CD14-positive monocyte (primary cell): ENCODE measurements around the gene ARPC5L. TPM values are rescaled to one million over a fixed set of nuclear protein-coding genes. Genes with fewer than 3 reads are reported as not detected.

Source experiments
- DNase-seq, 3 donors: peaks; one replicate each; pipeline ENCODE4 v3.0.0-alpha.2; 2011 to 2022
- H2AFZ ChIP-seq: 2 replicates; pipeline ENCODE4 v1.6.0; 2012; ENCODE audit warnings: mild to moderate bottlenecking, low read depth, low read length, inconsistent platforms; ENCODE audit not compliant: insufficient read depth, poor library complexity, severe bottlenecking
- H3K27ac ChIP-seq, 2 donors: 1 replicate in 1 of 2; 2 replicates in 1 of 2; pipeline ENCODE4 v1.5.1; 2012 to 2013; ENCODE audit warnings: low read length in 2 of 2, control low read depth in 1 of 2, inconsistent platforms in 1 of 2, low read depth in 1 of 2, mild to moderate bottlenecking in 1 of 2
- H3K27me3 ChIP-seq, 2 donors: one replicate each; pipeline versions ENCODE4 v1.6.0 to v1.6.1; 2011 to 2013; ENCODE audit warnings: low read length in 2 of 2; ENCODE audit not compliant: control insufficient read depth in 2 of 2, insufficient read depth in 2 of 2
- H3K36me3 ChIP-seq, 2 donors: replicated peaks in 1 of 2; 1 replicate in 1 of 2; 2 replicates in 1 of 2; pipeline versions ENCODE4 v1.5.1 to v1.6.1; 2012 to 2013; ENCODE audit warnings: low read length in 2 of 2, control low read depth in 1 of 2, inconsistent platforms in 1 of 2, mild to moderate bottlenecking in 1 of 2; ENCODE audit not compliant: insufficient read depth in 2 of 2, control insufficient read depth in 1 of 2
- H3K4me1 ChIP-seq, 2 donors: 1 replicate in 1 of 2; 2 replicates in 1 of 2; pipeline versions ENCODE4 v1.5.1 to v1.6.1; 2012 to 2013; ENCODE audit warnings: low read length in 2 of 2, control low read depth in 1 of 2, inconsistent platforms in 1 of 2, mild to moderate bottlenecking in 1 of 2, moderate library complexity in 1 of 2; ENCODE audit not compliant: insufficient read depth in 2 of 2, control insufficient read depth in 1 of 2
- H3K4me2 ChIP-seq: replicated peaks from 2 replicates; pipeline ENCODE3; 2012; ENCODE audit warnings: low read length, moderate library complexity, mild to moderate bottlenecking; ENCODE audit not compliant: poor library complexity, severe bottlenecking; ENCODE audit errors: extremely low read depth
- H3K4me3 ChIP-seq, 3 experiments: fragments of 200-600 bp in 1 of 3; sonication (generic) in 1 of 3; replicated peaks in 1 of 3; 1 replicate in 2 of 3; 2 replicates in 1 of 3; pipeline ENCODE4 v1.5.1; 2011 to 2013; ENCODE audit warnings: low read length in 3 of 3, mild to moderate bottlenecking in 3 of 3, control low read depth in 2 of 3, low read depth in 2 of 3, inconsistent platforms in 1 of 3, moderate library complexity in 1 of 3
- H3K79me2 ChIP-seq: 2 replicates; pipeline ENCODE4 v1.6.0; 2012; ENCODE audit warnings: mild to moderate bottlenecking, control low read depth, inconsistent platforms, low read length, moderate library complexity; ENCODE audit not compliant: insufficient read depth
- H3K9ac ChIP-seq: 2 replicates; pipeline ENCODE4 v1.6.0; 2017; ENCODE audit warnings: low read length, mild to moderate bottlenecking; ENCODE audit not compliant: insufficient read depth, poor library complexity, severe bottlenecking
- H3K9me3 ChIP-seq, 2 donors: replicated peaks in 1 of 2; 1 replicate in 1 of 2; 2 replicates in 1 of 2; pipeline versions ENCODE4 v1.5.1 to v1.6.1; 2012 to 2013; ENCODE audit warnings: low read length in 2 of 2, control low read depth in 1 of 2; ENCODE audit not compliant: control insufficient read depth in 1 of 2, insufficient read depth in 1 of 2
- H4K20me1 ChIP-seq: 2 replicates; pipeline ENCODE4 v1.6.0; 2012; ENCODE audit warnings: mild to moderate bottlenecking, low read length, control low read depth, moderate library complexity; ENCODE audit not compliant: insufficient read depth
- H3K27ac Mint-ChIP-seq, 7 donors: one replicate each; pipeline ENCODE4 v1.8.0; 2020; ENCODE audit warnings: mild to moderate bottlenecking in 7 of 7, mixed read lengths in 7 of 7, moderate library complexity in 6 of 7, inconsistent platforms in 2 of 7
- H3K27me3 Mint-ChIP-seq, 3 donors: one replicate each; pipeline ENCODE4 v1.8.0; 2021 to 2022; ENCODE audit warnings: low read depth in 3 of 3, mild to moderate bottlenecking in 3 of 3, mixed read lengths in 3 of 3, moderate library complexity in 3 of 3, inconsistent platforms in 1 of 3
- H3K36me3 Mint-ChIP-seq, 2 donors: one replicate each; pipeline ENCODE4 v1.8.0; 2020; ENCODE audit warnings: mixed read lengths in 2 of 2, inconsistent platforms in 1 of 2, mild to moderate bottlenecking in 1 of 2
- H3K4me1 Mint-ChIP-seq: one replicate; pipeline ENCODE4 v1.8.0; 2020; ENCODE audit warnings: mild to moderate bottlenecking, mixed read lengths
- H3K4me3 Mint-ChIP-seq, 2 donors: one replicate each; pipeline ENCODE4 v1.8.0; 2020; ENCODE audit warnings: mild to moderate bottlenecking in 2 of 2, mixed read lengths in 2 of 2, moderate library complexity in 1 of 2
- H3K9me3 Mint-ChIP-seq, 7 donors: one replicate each; pipeline ENCODE4 v1.8.0; 2020 to 2022; ENCODE audit warnings: mixed read lengths in 7 of 7, mild to moderate bottlenecking in 6 of 7, moderate library complexity in 6 of 7, inconsistent platforms in 2 of 7
- WGBS: methylation state at CpG from one replicate; pipeline ENCODE4 v1.1.5; 2013; ENCODE audit warnings: missing lambda C conversion rate; ENCODE audit not compliant: insufficient coverage; 5-methylcytosine and 5-hydroxymethylcytosine counted together
- intact Hi-C, 2 donors: fragments of 100-400 bp; cut with micrococcal nuclease; formaldehyde crosslinking; loops; one replicate each; pipeline versions ENCODE4 v1.15.0 to v1.15.1; 2023
- polyA plus RNA-seq, 3 donors: library from polyadenylated mRNA; depleted of rRNA in 1 of 3; unstranded in 2 of 3; stranded (reverse) in 1 of 3; fragments of 300-500 nt in 2 of 3; fragments of >200 nt in 1 of 3; fragmentation: Illumina TruSeq in 2 of 3; gene quantifications; 1 replicate in 2 of 3; 2 replicates in 1 of 3; pipeline ENCODE4 v1.2.3, GENCODE V29; 2012 to 2021
- TF ChIP-seq, protein P1 (sequence below): fragments of 200-600 bp; IDR thresholded peaks from one replicate; pipeline ENCODE4 v1.8.0; 2022; ENCODE audit warnings: antibody characterized with exemption, mild to moderate bottlenecking

Gene ARPC5L
- polyA plus RNA-seq, 3 donors: 16.0 to 35.2 (median 20.7) TPM

DNA sequence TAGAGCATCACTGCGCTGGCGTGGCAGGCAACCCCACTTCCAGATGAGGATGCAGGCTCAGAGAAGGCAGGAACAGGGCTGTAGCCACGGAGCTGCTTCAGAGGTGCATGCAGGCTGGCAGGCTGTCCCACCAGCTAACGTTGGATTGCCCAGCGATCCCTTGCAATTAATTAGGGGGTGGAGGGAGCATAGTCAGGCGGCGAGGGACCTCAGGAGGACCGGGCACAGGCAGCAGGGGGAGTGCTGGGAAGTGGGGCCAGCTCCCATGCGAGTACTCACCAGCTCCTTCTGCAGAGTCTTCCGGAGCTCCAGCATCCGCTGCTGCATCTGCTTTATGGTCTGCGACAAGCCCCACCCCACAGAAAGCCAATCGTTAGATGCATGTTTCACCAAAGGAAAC is 20.3 kb downstream of the ARPC5L start:
- intact Hi-C loops: no loop called here
- H3K27ac Mint-ChIP-seq: no peak overlapping the region
- Histone ChIP-seq H4K20me1 (peaks cover 9% of the 10 kb centered on the region), H3K27me3 (no peaks in the 10 kb centered on the region), H3K36me3 (peaks cover 78 to 99% of the 10 kb centered on the region in 2 donors), H3K9ac (no peak overlapping the region), H3K9me3 (no peaks in the 10 kb centered on the region), H3K79me2 (no peaks in the 10 kb centered on the region), H3K27ac (no peak overlapping the region), H2AFZ (no peak overlapping the region), H3K4me2 (no peak overlapping the region), H3K4me1 (no peaks in the 10 kb centered on the region), H3K4me3 (no peak overlapping the region)
- 88% methylated on average over 8 of the region's 13 CpGs for WGBS
- TF ChIP-seq, protein P1, sequence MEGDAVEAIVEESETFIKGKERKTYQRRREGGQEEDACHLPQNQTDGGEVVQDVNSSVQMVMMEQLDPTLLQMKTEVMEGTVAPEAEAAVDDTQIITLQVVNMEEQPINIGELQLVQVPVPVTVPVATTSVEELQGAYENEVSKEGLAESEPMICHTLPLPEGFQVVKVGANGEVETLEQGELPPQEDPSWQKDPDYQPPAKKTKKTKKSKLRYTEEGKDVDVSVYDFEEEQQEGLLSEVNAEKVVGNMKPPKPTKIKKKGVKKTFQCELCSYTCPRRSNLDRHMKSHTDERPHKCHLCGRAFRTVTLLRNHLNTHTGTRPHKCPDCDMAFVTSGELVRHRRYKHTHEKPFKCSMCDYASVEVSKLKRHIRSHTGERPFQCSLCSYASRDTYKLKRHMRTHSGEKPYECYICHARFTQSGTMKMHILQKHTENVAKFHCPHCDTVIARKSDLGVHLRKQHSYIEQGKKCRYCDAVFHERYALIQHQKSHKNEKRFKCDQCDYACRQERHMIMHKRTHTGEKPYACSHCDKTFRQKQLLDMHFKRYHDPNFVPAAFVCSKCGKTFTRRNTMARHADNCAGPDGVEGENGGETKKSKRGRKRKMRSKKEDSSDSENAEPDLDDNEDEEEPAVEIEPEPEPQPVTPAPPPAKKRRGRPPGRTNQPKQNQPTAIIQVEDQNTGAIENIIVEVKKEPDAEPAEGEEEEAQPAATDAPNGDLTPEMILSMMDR: no peak
- no peak overlapping the region for H3K4me3 Mint-ChIP-seq
- H3K27me3 Mint-ChIP-seq: peaks cover 0 to 1% (median 0%) of the 10 kb centered on the region in 3 donors
- no peaks in the 10 kb centered on the region for H3K4me1 Mint-ChIP-seq
- H3K36me3 Mint-ChIP-seq: peaks cover 85 to 95% of the 10 kb centered on the region in 2 donors
- H3K9me3 Mint-ChIP-seq: no peaks in the 10 kb centered on the region
- DNase-seq: no peak

DNA sequence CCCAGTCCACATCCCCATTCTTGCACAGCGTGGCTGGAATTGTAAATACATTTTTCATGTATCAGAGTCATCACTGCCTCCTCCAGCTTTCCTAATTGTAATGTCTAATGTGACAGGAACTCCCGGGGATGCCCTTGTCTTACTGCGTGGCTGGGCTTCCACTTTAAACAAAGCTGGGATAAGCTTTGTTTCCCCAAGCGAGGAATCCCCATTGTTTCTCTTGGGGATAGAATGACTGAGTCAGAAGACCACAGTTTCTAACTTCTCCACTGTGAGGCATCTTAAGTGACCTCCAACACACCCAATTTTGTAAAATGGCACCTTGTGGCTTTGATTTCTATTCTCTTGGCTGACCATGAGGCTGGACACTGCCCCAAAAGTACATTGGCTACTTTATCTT is 22.4 kb downstream of the ARPC5L start:
- no peak overlapping the region for H3K4me3 Mint-ChIP-seq
- no peaks in the 10 kb centered on the region for H3K27me3 Mint-ChIP-seq
- DNase-seq: no peak
- H3K9me3 Mint-ChIP-seq: peaks cover 0 to 3% (median 0%) of the 10 kb centered on the region in 7 donors
- H4K20me1 ChIP-seq: no peaks in the 10 kb centered on the region
- H2AFZ ChIP-seq: no peak overlapping the region
- 100% methylated on average over 1 of the region's 4 CpGs for WGBS
- intact Hi-C loops: no loop called here
- peaks cover 78 to 98% of the 10 kb centered on the region in 2 donors for H3K36me3 ChIP-seq
- H3K4me1 Mint-ChIP-seq: no peaks in the 10 kb centered on the region
- H3K79me2 ChIP-seq: no peaks in the 10 kb centered on the region
- H3K4me3 ChIP-seq: no peak overlapping the region
- TF ChIP-seq, protein P1: no peak
- peaks cover 82 to 95% of the 10 kb centered on the region in 2 donors for H3K36me3 Mint-ChIP-seq
- no peak overlapping the region for H3K9ac ChIP-seq
- no peaks in the 10 kb centered on the region for H3K4me1 ChIP-seq
- H3K27ac ChIP-seq: no peak overlapping the region
- H3K27ac Mint-ChIP-seq: no peak overlapping the region
- no peaks in the 10 kb centered on the region for H3K27me3 ChIP-seq
- H3K9me3 ChIP-seq: no peaks in the 10 kb centered on the region
- H3K4me2 ChIP-seq: no peak overlapping the region
